Measurements from ENCODE around the gene CDK5. TPM values are rescaled to one million over a fixed set of nuclear protein-coding genes. Genes with fewer than 3 reads are reported as not detected.
A peak's percentile ranks its signal among the peaks of the same experiment; 100 is the strongest.
"Not testable (repeated sequence)": the region's sequence is repeated elsewhere in the genome, so short reads cannot be mapped to it uniquely, and the experiment has no call there.

Gene CDK5
- polyA plus RNA-seq, 4 donors, result 15.8 to 19.0 (median 17.6) TPM

GRCh38 chr7:151059367-151060112 is 1.8 kb upstream of the CDK5 start, which contains the start of gene SLC4A2:
TSS of gene SLC4A2 (plus strand) at chr7:151059589. CDS start at chr7:151061988, 2,399 bp downstream.
- DNase-seq (ENCODE audit: low read depth in 4 of 4, low spot score in 3 of 4), result peak in 3 of 4 donors; percentile 65 to 73 (median 70)

- DNase-seq (ENCODE audit: low read depth in 4 of 4, low spot score in 3 of 4), result peak in 1 of 4 donors; percentile 26
Observed at GRCh38 chr7:151058781-151059366, 1.2 kb upstream of the CDK5 start.

GRCh38 chr7:151057989-151058780 is 488 bp upstream of the CDK5 start:
- DNase-seq (ENCODE audit: low read depth in 4 of 4, low spot score in 3 of 4), result peak; percentile 95 to 99 (median 97)

GRCh38 chr7:151056666-151057505 is 811 bp downstream of the CDK5 start:
- DNase-seq (ENCODE audit: low read depth in 4 of 4, low spot score in 3 of 4), result no peak

GRCh38 chr7:151056283-151056665 is 1.4 kb downstream of the CDK5 start:
- DNase-seq (ENCODE audit: low read depth in 4 of 4, low spot score in 3 of 4), result no peak

- no peak for DNase-seq (ENCODE audit: low read depth in 4 of 4, low spot score in 3 of 4)
Observed at GRCh38 chr7:151053751-151054150, 3.9 kb downstream of the CDK5 start.

GRCh38 chr7:151053096-151053495 is 4.6 kb downstream of the CDK5 start:
- DNase-seq (ENCODE audit: low read depth in 4 of 4, low spot score in 3 of 4), result no peak

- peak in 2 of 4 donors; percentile 69 to 77 for DNase-seq (ENCODE audit: low read depth in 4 of 4, low spot score in 3 of 4)
Observed at GRCh38 chr7:151051108-151051507, 6.6 kb downstream of the CDK5 start.

- no peak for DNase-seq (ENCODE audit: low read depth in 4 of 4, low spot score in 3 of 4)
Observed at GRCh38 chr7:151048911-151049463, 8.7 kb downstream of the CDK5 start.

- no peak for DNase-seq (ENCODE audit: low read depth in 4 of 4, low spot score in 3 of 4)
Observed at GRCh38 chr7:151047976-151048815, 9.5 kb downstream of the CDK5 start, which contains the start of gene ASIC3. TSS of gene ASIC3 (plus strand) at chr7:151048531. CDS start at chr7:151048886, 355 bp downstream.

GRCh38 chr7:151046603-151047573 is 10.8 kb downstream of the CDK5 start:
- DNase-seq (ENCODE audit: low read depth in 4 of 4, low spot score in 3 of 4), result no peak

GRCh38 chr7:151045967-151046366 is 11.7 kb downstream of the CDK5 start:
- no peak for DNase-seq (ENCODE audit: low read depth in 4 of 4, low spot score in 3 of 4)

GRCh38 chr7:151045262-151045661 is 12.4 kb downstream of the CDK5 start:
- DNase-seq (ENCODE audit: low read depth in 4 of 4, low spot score in 3 of 4), result no peak

GRCh38 chr7:151043959-151044358 is 13.7 kb downstream of the CDK5 start:
- DNase-seq (ENCODE audit: low read depth in 4 of 4, low spot score in 3 of 4), result no peak

GRCh38 chr7:151043449-151043848 is 14.2 kb downstream of the CDK5 start:
- DNase-seq (ENCODE audit: low read depth in 4 of 4, low spot score in 3 of 4), result not testable (repeated sequence)

GRCh38 chr7:151040616-151041375 is 16.9 kb downstream of the CDK5 start:
- no peak for DNase-seq (ENCODE audit: low read depth in 4 of 4, low spot score in 3 of 4)

GRCh38 chr7:151039850-151040548 is 17.7 kb downstream of the CDK5 start:
- DNase-seq (ENCODE audit: low read depth in 4 of 4, low spot score in 3 of 4), result no peak
